ENCODE measurements around the gene ZBTB40.
A peak's percentile ranks its signal among the peaks of the same experiment; 100 is the strongest.

ZBTB40 gene

DNA sequence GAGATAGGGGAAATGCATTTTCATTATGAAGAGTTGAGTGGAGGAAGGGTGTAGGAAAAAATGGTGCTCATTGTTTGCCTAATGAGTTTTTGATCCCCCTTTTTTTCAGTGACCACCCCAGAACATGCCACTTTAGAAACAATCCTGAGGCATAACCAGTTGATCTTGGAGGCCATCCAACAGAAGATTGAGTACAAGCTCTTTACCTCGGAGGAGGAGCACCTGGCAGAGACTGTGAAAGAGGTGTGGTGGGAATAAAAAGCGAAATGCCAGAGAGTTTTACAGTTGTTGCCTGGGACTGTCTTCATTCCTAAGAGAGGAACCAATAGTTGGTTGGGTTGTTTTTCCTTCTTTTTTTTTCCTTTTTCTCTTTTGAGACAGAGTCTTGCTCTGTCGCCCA, 57.3 kb downstream of the ZBTB40 start:
- DNase-seq, result no peak

DNA sequence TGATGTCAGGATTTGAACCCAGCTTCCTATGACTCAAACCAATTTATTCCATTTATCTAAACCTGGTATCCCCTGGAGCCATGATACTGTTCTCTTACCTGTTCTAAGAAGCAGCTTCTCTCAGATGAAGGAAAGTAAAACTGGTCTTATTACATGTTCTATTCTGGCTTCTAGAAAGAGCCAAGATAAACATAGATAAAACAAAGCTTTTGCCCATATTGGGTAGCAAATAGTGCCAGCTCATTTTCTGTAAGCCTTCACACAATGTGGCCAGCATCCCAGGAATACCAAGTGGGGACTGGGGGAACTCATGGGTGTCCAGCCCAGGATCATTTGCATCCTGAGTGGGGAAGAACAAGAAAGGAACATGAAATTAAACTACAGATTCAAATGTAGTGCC, 58.2 kb downstream of the ZBTB40 start:
- no peak for DNase-seq

DNA sequence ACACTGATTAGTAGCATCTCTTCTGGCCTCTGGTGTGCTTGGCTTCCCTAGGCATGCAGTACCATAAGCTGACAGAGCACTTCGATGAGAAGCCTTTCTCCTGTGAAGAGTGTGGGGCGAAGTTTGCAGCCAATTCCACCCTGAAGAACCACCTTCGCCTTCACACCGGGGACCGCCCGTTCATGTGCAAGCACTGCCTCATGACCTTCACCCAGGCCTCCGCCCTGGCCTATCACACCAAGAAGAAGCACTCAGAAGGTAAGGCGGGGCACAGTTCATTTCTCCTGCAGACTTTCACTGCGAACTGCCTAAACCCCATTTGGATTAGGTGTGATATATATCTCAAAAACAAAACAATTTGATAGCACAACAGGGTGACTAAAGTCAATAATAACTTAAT, 61.2 kb downstream of the ZBTB40 start:
- DNase-seq, result no peak

DNA sequence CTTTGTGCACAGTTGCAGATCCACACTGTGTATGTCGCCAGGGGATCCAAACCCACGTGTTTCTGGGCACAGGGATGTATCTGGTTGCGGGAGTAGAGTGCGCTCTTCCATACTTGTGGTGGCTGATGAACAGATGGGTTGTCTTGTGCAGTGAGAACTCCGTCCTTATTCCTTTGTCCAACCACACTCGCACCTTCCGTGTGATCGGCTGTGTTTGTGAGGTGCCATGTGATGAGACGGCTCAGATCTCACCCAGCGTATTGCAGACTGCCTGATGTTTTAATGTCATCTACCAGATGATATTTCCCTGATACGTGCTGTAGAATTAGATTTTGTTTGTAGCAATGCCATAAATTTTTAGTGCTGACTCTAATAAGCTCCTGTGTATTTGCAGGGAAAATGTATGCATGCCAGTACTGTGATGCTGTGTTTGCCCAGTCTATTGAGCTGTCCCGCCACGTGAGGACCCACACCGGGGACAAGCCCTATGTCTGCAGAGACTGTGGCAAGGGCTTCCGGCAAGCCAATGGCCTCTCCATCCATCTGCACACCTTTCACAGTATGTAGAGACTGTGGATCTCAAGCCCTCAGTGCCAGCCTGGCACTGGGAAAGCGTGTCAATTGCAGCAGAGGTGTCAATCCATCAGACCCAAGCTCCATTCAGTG, 65.4 kb downstream of the ZBTB40 start:
- no peak for DNase-seq

DNA sequence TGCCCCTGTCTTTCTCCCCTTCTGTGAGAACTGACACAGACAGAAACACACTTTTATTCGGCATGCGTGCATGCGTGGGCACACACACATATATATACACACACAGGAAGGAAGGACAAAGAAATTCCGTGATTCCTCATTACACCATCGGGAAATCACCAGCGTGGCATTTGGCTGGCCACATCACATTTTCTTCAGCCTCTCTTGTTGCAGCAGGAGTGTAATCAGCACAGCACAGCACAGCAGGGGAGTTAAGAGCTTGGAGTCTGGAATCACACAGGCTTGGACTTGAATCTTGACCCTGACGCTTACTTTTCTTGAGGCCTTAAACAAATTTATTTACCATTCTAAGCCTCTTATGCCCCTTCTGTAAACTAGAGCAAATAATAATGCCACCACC, 66.3 kb downstream of the ZBTB40 start:
- DNase-seq, result no peak

DNA sequence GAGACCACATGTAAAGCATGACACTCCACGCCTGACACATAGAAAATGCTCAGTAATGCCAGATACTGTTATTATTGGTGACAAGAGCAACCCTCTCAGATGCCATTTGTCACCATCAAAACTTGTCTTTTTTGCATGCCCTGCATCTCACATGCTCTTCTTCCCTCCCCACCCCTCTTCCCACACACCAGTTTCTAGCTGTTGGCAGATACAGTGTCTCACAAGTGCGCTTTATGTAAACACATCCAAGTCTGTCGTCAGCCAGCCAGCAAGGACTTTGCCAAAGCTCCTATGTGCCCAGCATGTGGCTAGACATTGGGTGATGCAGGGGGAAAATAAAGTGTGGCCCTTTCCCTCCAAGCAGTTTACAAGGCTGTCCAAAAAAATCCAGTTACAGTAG, 66.7 kb downstream of the ZBTB40 start:
- DNase-seq, result peak in 1 of 2 experiments; percentile 53

DNA sequence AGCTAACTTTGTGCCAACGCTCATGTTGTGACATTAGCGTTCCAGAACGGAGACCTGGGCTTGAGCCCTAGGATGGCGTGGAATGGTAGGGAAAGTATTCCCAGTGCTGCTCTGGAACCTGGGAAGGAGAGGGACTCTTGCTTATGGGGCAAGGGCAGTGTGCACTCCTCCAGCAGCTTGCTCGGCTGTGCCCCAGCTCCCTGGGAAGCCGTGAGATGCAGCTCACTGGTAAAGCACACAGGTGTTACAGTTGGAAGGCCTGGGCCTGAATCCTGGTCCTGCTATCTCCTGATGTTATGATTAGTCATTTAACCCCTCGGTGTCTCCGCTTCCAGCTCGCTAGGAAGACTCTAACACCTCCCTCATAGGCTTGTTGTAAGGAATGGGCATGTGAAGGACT, 69.2 kb downstream of the ZBTB40 start:
- no peak for DNase-seq

DNA sequence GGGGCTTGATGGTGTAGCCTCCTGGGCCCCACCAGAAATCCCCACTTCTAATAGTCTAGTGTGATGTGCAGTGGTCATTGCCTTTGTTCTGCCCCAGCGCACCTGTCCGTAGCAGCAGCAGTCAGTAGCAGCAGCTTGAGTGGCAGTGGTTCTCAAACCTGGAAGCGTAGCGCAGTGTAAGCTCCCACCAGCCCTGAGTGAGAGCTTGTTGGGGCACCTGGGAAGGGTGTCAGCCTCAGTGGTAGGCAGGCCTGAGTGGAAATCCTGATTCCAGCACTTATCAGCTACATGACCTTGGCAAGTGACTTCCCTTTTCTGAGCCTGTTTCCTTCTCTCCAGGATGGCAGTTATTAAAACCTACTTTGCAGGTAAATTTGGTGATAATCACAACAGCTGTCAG, 70.0 kb downstream of the ZBTB40 start:
- no peak for DNase-seq

DNA sequence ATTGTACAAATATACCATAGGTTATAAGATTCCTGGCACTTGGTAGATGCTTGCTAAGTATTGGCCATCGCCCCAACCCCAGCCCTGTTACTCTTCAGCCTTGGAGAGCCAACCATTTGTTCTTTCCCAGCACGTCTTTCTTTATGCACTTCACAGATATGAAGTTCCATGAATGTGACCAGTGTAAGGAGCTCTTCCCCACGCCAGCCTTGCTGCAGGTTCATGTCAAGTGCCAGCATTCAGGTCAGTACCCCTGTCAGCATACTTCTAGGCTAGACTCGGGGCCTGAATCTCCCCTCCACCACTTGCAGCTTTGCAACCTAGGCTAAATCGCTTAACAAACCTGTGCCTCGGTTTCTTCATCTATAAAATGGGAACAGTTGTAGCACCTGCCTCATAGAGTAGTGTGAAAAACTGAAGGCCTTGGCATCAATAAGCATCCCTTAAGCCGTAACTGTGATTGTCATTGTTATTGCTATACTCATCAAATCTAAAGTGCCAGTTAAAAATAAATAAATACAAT, 70.6 kb downstream of the ZBTB40 start:
- no peak for DNase-seq

DNA sequence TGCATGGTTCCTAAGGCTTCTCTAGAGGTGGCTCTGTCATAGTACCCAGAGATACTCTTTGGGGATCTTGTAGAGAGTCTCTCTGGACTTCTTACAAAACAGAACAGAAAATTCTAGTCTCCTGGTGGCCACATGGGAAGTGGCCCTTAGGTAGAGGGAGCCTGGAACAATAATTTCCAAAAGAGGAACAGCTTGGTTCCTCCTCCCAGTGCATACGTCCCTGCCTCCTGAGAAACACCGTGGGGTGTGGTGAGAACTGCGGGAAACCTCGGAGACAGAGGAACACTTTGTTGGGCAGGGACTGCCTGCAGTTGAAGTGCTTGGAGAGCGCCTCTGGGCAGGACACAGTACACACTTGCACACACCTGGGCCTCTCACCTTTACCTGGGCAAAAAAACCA, 72.8 kb downstream of the ZBTB40 start:
- DNase-seq, result no peak

DNA sequence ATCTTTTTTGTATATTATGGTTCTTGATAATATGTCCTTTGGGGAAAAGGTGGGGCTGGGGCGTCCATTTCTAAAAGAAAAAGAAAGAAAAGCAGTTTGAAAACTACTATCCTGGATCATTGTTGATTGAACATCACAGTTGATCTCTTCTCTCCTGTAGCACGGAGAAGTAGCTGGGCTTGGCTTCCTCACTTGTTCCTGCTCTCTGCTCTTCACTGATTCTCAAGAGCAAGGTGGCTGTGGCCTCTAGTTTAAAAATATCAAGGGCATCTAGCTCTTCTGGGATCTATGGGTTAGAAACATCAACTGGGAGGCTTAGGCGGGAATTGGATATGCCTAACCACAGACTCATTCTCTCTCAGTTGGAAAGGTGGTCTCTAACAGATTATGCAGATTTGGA, 73.6 kb downstream of the ZBTB40 start:
- no peak for DNase-seq

DNA sequence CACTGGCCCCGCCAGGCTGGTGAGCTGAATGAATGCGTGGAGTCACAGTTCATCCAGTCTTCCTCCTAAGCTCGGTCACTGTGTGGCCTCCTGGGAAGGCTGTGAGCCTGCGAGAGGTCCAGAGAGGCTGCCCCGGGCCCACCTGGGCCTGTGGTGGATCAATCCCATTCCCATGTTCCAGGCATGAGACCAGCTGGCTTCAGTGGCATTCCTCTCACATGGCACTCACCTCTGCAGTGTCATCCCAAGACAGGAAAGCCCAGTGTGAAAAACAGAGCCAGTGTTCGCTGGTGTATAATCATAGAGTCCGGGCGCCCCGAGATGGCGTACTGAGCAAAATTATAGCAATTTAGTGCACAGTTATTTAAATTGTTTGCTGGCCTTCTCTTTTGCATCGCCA, 74.0 kb downstream of the ZBTB40 start:
- DNase-seq, result no peak

DNA sequence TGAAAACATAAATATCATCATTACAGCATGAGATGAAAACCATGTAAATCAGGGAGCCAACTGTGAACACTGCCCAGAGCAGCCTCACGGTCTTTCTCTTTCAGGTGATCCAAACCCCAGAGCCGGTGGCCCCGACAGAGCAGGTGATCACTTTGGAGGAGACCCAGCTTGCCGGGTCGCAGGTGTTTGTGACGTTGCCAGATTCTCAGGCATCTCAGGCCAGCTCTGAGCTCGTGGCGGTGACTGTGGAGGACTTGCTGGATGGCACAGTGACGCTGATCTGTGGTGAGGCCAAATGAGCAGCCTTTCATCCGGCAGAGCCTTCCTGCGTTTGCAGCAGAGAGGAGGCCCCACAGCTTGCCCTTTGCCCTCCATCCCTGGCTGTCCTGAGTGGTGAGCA, 74.4 kb downstream of the ZBTB40 start:
- no peak for DNase-seq

DNA sequence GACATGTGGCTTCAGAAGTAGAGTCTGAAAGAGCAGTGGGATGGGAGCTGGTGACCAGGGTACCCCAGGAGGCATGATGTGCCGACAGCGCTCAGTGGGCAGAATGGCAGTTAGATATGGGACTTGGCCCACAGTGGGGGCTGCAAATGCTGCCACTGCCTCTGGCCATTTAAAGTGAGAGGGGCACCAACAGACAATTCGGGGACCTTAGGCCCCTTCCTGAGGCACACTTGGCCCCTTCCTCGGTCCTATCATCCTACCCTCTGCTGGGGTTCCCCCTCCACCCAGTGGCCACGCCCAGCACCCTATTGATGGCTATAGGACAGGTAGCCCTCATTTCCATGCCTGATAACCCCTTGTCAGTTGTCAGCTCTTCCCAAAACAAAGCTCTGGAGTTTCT, 75.0 kb downstream of the ZBTB40 start:
- no peak for DNase-seq

DNA sequence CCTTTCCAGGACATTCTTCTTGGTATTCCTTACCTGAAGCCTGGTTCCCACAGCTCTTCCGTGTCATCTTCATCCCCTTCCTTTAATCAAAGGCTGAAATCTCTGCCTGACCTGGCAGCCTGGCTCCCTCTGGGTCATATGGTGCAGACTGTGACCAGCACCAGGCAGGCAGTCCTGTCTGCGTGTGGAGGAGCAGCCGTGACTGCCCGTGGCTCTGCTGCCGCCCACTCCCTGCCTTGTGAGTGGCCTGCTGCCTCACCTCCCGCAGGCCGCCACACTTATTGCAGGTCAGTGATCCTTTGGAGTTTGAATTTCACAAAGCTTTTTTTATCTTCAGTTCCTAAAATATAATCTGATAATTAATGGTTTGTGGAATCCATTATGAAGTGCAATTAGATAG, 75.5 kb downstream of the ZBTB40 start:
- no peak for DNase-seq

DNA sequence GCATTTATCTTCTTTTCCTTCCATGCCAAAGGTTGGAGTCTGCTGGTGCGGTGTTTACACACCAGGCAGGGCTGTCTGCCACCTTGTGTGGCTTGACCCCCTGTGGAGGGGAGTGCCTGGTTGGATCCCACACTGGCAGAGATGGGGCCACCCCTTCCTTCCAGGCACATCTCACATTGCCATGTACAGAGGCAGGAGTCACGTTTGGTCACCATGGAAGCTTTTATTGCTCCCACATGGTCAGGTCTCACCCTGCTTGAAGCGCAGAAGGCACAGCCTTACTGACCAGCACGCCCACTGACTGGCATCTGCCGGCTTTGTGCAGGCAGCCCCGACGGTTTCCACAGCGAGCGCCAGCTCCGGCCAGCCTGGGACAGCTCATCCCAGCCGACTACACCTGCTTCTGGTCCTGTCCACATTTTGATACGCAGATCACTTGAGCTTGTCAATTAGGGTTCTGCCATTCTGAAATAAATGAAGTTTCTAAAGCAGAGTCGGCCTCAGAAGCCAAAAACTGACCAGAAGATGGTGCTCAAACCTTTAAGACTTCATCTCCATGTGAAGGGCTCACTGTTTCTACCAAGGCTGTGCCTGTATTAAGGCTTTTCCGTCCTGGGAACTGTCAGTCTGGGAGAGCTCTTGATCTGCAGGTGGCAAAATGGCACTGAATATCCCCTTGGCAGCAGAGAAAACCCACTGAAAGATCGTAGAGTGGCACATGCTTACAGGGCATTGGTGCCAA, 76.1 kb downstream of the ZBTB40 start:
- no peak for DNase-seq

DNA sequence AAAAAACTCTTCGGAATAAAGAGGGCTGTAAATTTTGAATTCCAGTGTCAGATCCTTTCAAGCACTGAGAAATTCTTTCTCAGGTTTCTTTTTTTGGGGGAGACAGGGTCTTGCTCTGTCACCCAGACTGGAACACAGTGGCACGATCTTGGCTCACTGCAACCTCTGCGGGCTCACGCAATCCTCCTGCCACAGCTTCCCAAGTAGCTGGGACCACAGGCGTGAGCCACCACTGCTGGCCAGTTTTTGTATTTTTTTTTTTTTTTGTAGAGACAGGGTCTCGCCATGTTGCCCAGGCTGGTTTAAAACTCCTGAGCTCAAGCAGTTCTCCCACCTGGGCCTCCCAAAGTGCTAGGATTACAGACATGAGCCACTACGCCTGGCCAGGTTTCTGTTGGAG, 76.8 kb downstream of the ZBTB40 start:
- DNase-seq, result no peak

DNA sequence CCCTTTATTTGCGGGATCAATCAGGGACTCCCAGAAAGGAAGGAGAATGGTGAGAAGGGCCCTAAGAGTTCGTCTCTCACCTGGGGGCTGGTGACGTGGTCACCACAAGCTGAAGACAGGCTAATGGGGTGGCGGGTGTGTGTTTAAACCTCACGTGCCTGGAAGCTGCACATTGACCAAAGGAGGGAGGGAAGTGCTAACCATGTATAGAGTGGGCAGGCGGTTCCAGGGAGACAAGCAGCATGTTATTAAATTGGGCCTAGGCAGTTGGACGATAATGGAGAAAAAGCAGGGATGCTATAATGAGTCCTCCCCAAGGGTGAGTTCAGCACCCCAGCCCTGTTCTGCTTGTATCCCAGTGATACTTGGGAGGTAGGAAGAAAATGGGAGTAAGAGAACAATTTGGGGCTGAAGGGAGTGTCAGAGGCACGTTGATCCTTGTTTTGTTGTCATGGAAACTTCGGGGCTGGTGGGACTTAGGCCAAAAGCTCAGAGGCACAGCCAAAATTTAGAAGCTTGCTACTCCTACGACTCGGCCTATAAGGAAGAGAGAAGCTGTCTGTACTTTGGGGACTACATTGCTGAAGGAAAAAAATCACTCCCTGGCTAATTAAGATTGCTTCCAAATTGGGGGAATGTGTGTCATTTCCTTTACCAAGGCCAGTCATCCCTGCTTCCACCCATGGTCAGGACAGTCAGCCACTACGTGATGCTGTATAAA, 78.4 kb downstream of the ZBTB40 start:
- peak; percentile 42 to 43 for DNase-seq

DNA sequence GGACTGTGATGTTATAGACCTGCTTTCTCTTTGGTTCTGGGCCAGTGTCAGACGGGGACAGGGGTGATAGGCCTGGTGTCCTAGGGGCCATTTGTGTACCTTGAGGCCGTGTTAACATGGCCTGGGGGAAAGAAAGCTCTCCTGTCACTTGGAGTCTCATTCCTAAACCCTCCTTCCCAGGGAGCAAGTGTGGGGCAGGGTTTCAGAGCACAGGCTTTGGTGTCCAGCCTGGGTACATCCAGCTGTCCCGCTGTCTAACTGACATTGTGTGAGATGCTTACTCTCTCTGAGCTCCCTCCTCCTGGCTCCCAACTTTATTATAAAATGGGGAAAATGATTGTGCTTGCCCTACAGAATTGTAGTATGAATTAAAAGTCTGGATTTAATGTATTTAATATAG, 79.1 kb downstream of the ZBTB40 start:
- no peak for DNase-seq

DNA sequence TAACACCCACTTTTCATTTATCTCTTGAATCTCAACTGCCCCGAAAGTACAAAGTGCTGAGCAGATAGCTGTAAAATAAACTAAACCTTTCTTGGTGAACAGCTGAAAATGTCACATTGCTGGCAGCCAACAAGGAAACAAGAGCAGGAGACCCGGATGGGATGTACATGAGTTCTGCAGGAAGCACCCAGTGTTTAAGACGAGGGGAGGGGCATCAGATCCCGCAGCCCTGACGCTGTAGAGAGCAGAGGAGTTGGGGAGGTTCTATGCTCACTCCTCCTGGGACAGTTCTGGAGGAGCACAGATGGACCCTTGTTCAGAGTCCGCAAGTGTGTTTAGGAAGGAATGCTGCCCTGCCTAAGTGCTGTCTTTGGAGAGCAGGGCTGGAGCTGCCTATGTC, 79.6 kb downstream of the ZBTB40 start:
- DNase-seq, result no peak

DNA sequence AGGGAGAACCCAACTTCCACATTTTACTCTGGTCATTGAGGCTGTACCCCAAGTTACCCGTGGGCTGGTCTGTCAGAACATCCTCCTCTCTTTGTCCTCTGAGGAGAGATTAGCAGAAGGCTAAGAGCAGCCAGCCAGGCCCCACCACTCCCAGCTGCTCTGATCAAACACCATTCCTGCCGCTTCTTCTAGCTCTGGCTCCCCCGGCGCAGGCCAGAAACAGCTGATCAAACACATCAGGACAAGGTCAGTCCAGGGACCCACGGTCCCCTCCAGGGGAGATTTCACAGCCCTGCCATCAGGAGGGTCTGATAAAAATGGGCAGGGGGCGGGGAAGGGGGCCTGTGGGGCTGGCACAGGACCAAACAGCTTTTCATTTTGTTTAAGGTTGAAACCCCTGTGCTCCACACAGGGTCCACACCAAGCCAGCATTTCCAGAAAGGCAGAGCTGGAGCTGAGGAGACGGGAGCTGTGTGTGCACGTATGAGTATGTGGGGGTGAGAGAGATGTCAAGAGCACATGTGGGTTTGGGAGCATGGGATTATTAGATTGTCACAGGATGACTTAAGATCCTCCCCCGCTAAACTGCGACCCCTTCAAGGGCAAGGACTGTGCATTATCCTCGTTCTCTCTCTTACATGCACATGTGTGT, 81.7 kb downstream of the ZBTB40 start:
- DNase-seq, result no peak

DNA sequence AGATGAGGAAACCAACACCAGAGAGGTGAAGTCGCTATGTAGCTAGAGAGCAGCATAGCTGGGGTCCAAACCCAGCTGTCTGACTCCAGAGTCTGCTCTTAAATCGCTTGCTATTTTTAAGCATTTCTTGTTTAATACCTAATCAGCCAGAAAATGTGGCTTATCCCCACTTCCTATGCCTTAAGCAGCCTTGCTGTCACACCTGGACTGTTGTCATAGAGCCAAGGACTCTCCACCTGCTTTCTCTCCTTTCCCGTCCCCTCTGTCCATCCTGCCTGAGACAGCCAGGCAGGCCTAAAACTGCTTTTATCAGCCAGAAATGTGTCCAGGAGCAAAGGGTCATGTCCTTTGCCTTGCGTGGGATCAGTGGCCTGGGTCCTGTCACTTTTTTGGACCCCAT, 83.3 kb downstream of the ZBTB40 start:
- no peak for DNase-seq

DNA sequence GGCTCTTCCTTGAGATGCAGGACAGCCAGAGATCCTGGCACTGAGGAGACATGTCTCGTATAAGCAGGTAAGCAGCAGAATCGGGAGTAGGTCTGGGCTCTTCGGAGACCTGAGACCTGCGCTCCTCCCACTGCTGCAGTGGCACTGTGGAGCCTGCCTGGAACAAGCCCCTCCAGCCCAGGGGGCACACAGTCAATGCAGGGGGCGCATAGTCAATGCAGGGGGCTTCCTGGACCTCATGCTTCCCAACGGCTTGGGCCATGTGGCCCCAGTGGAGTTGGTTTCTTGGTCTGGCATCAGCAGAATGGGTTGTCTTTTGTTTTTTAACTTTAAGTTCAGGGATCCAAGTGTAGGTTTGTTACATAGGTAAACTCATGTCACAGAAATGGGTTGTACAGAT, 83.7 kb downstream of the ZBTB40 start:
- no peak for DNase-seq

DNA sequence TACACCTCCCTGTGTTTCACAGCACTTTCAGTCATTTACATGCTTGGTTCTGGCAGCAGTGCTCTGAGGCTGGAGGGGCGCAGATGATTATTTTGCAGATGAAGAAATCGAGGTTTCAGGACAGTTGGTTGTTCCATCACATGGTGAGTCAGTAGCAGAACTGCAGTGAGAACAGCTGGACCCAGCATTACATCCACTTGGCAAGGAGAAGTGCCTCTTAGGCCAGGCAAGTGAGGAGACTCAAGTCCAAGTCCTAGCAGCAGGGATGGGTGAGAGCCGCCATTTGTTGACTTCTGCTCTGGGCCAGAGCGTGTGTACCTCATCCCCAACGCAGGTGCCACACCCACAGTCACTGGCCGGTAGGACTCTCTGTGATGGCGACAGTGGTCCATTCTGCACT, 84.9 kb downstream of the ZBTB40 start:
- no peak for DNase-seq

Data from NCI-H446 (cell line).